HepG2 (cell line): Measurements from ENCODE around the gene EPHB3. TPM values are rescaled to one million over a fixed set of nuclear protein-coding genes. Genes with fewer than 3 reads are reported as not detected.

Experiments
- ATAC-seq: fragments of 200-7000 bp; cut with Tn5 transposase; 3 replicates; pipeline ENCODE4 v1.9.1; 2020; ENCODE audit warnings: mild to moderate bottlenecking, moderate library complexity
- BruUV-seq: library from RNA; stranded (reverse); fragments of 400-500 nt; replicated peaks from 2 replicates; lab custom pipeline; 2021; lab: Mats Ljungman, UMichigan
- CTCF ChIA-PET: fragments of 300-600 bp; formaldehyde crosslinking; extraction: SDS; loops from one replicate; lab custom pipeline; 2021; ENCODE audit warnings: low total read pairs, inconsistent platforms, low intra/inter-chr PET ratio; lab: Yijun Ruan, JAX
- POLR2A ChIA-PET: fragments of 350-600 bp; sonication (Branson Sonifier 250); formaldehyde crosslinking; loops from one replicate; lab custom pipeline; 2020; ENCODE audit warnings: antibody characterized with exemption, inconsistent platforms; lab: Yijun Ruan, JAX
- DNase-seq: peaks from one replicate; pipeline ENCODE4 v3.0.0-alpha.2; 2015; ENCODE audit warnings: low spot score
- FAIRE-seq: peaks from 3 replicates; lab custom pipeline; 2011; peaks lifted over from hg19 to GRCh38; lab: Jason Lieb, UNC
- H2AFZ ChIP-seq: one replicate; pipeline ENCODE4 v1.6.1; 2011; ENCODE audit warnings: low read length, inconsistent platforms
- H3K27ac ChIP-seq: fragments of 300-600 bp; 3 replicates; pipeline ENCODE4 v1.8.0; 2011; ENCODE audit warnings: mixed run types, mild to moderate bottlenecking, mixed read lengths, low read length, inconsistent platforms; ENCODE audit not compliant: insufficient read depth; ENCODE audit errors: extremely low read length
- H3K27me3 ChIP-seq, 2 experiments: fragments of 200-600 bp in 1 of 2; 2 replicates in 1 of 2; 3 replicates in 1 of 2; pipeline versions ENCODE4 v1.6.0 to v1.8.0; 2011; ENCODE audit warnings: low read length in 2 of 2, mild to moderate bottlenecking in 2 of 2, moderate library complexity in 2 of 2, inconsistent platforms in 1 of 2; ENCODE audit not compliant: insufficient read depth in 2 of 2, control insufficient read depth in 1 of 2
- H3K36me3 ChIP-seq, 2 experiments: fragments of 200-600 bp in 1 of 2; replicated peaks in 1 of 2; 2 replicates in 1 of 2; 3 replicates in 1 of 2; pipeline versions ENCODE4 v1.5.1 to v1.8.0; 2011; ENCODE audit warnings: low read length in 2 of 2, inconsistent platforms in 1 of 2; ENCODE audit not compliant: insufficient read depth in 2 of 2, control insufficient read depth in 1 of 2
- H3K4me1 ChIP-seq: 2 replicates; pipeline ENCODE4 v1.5.1; 2012; ENCODE audit warnings: low read length, inconsistent platforms; ENCODE audit not compliant: insufficient read depth
- H3K4me2 ChIP-seq: 2 replicates; pipeline ENCODE4 v1.6.0; 2011; ENCODE audit warnings: low read depth, low read length, inconsistent platforms
- H3K4me3 ChIP-seq, 3 experiments: fragments of 200-600 bp in 1 of 3; sonication (generic), shearing (Covaris generic) in 1 of 3; replicated peaks in 1 of 3; 2 replicates each; pipeline ENCODE4 v1.5.1; 2011 to 2016; ENCODE audit warnings: low read length in 3 of 3, inconsistent platforms in 2 of 3, low read depth in 2 of 3, mild to moderate bottlenecking in 2 of 3, control low read depth in 1 of 3, mixed read lengths in 1 of 3; ENCODE audit not compliant: insufficient read depth in 1 of 3
- H3K79me2 ChIP-seq: one replicate; pipeline ENCODE4 v1.6.1; 2011; ENCODE audit warnings: low read length, inconsistent platforms; ENCODE audit not compliant: insufficient read depth
- H3K9ac ChIP-seq: 2 replicates; pipeline ENCODE4 v1.6.0; 2011; ENCODE audit warnings: mild to moderate bottlenecking, low read depth, low read length, inconsistent platforms; ENCODE audit not compliant: insufficient read depth
- H3K9me3 ChIP-seq: 2 replicates; pipeline ENCODE4 v1.5.1; 2012; ENCODE audit warnings: mild to moderate bottlenecking, low read length
- H4K20me1 ChIP-seq: 2 replicates; pipeline ENCODE4 v1.6.0; 2011; ENCODE audit warnings: inconsistent platforms, mild to moderate bottlenecking, low read length, moderate library complexity; ENCODE audit not compliant: insufficient read depth
- ARNT ChIP-seq: fragments of 450-650 bp; IDR thresholded peaks from 2 replicates; pipeline ENCODE4 v1.6.1; 2017
- CBFB ChIP-seq: sonication (generic); formaldehyde crosslinking; IDR thresholded peaks from 2 replicates; pipeline ENCODE4 v1.4.0; 2020; ENCODE audit warnings: missing genetic modification reagents
- EED ChIP-seq: sonication (generic); formaldehyde crosslinking; IDR thresholded peaks from 2 replicates; pipeline ENCODE4 v1.5.0; 2020; ENCODE audit warnings: mild to moderate bottlenecking, missing genetic modification reagents
- MYC ChIP-seq: sonication (generic); formaldehyde crosslinking; IDR thresholded peaks from 2 replicates; pipeline ENCODE4 v1.9.0; 2021; ENCODE audit warnings: missing genetic modification reagents, borderline replicate concordance
- NCOA2 ChIP-seq: sonication (generic); formaldehyde crosslinking; IDR thresholded peaks from 2 replicates; pipeline ENCODE4 v1.8.0; 2022; ENCODE audit warnings: inconsistent platforms
- SYNCRIP ChIP-seq: fragments of 200-400 bp; formaldehyde crosslinking; IDR thresholded peaks from 2 replicates; pipeline ENCODE4 v1.6.1; 2018; ENCODE audit warnings: mild to moderate bottlenecking, low read depth, low read length; ENCODE audit not compliant: insufficient read depth
- ZNF652 ChIP-seq: IDR thresholded peaks from 2 replicates; pipeline ENCODE4 v1.6.1; 2016; ENCODE audit warnings: low read depth, borderline replicate concordance
- WGBS: methylation state at CpG from one replicate; pipeline ENCODE4 v1.1.6; 2017; ENCODE audit warnings: low lambda C conversion rate; 5-methylcytosine and 5-hydroxymethylcytosine counted together
- in situ Hi-C: cut with HindIII; loops from 2 replicates; pipeline ENCODE4 v1.10.0; 2017; ENCODE audit warnings: low pct_unique_long_range_greater_than_20kb; ENCODE audit not compliant: extremely low pct_ligation_motif_present
- intact Hi-C: fragments of 100-400 bp; cut with micrococcal nuclease; formaldehyde crosslinking; loops from one replicate; pipeline ENCODE4 v1.10.0; 2022; ENCODE audit not compliant: unreplicated experiment
- polyA plus RNA-seq, 8 experiments: library from polyadenylated mRNA; depleted of rRNA in 3 of 8; stranded (reverse) in 7 of 8; unstranded in 1 of 8; fragments of >200 nt; fragmentation: Illumina TruSeq in 4 of 8; extraction: Trizol in 4 of 8; gene quantifications; 2 replicates each; pipeline versions ENCODE4 v1.2.1 to v1.2.3, GENCODE V29; 2011 to 2016; ENCODE audit warnings: low read depth in 4 of 8, missing spikeins in 1 of 8, mixed read lengths in 1 of 8; ENCODE audit not compliant: insufficient read depth in 1 of 8
- total RNA-seq, 5 experiments: library from RNA; depleted of rRNA; stranded (reverse); fragments of >200 nt; fragmentation: Illumina TruSeq; extraction: Trizol; gene quantifications; 2 replicates each; pipeline ENCODE4 v1.2.3, GENCODE V29; 2016; ENCODE audit warnings: low read depth in 1 of 5
- TF ChIP-seq, protein P1 (sequence below): sonication (generic); formaldehyde crosslinking; IDR thresholded peaks from 2 replicates; pipeline ENCODE4 v1.5.1; 2020; ENCODE audit warnings: mild to moderate bottlenecking, missing genetic modification reagents, borderline replicate concordance
- TF ChIP-seq, protein P2 (sequence below): sonication (generic); formaldehyde crosslinking; IDR thresholded peaks from 2 replicates; pipeline ENCODE4 v1.4.0; 2020; ENCODE audit warnings: missing genetic modification reagents
- TF ChIP-seq, protein P3 (sequence below): sonication (generic); formaldehyde crosslinking; conservative IDR thresholded peaks from 2 replicates; pipeline ENCODE4 v1.4.0; 2020; ENCODE audit warnings: missing genetic modification reagents

EPHB3 gene
- total and polyA plus RNA-seq, 2 of the 13 experiments (the other 11 are each of a cell fraction or from before 2014, with no cell fraction given): 0.01 TPM; not detected in 1

GRCh38 chr3:184577546-184577945 lies 16.0 kb downstream of the EPHB3 start:
- no peaks in the 10 kb centered on the region for H3K9me3 ChIP-seq
- no peaks in the 10 kb centered on the region for H3K36me3 ChIP-seq
- H2AFZ ChIP-seq: no peak overlapping the region
- intact Hi-C loops: no loop called here
- FAIRE-seq (no peak), DNase-seq (no peak), ATAC-seq (no peak)
- BruUV-seq: no TSS peak
- no peak overlapping the region for H3K9ac ChIP-seq
- peaks cover 4 to 15% of the 10 kb centered on the region in 2 experiments; a peak in 2 of 5 replicates for H3K27me3 ChIP-seq
- WGBS: 71% methylated on average over 8 of the region's 15 CpGs
- H3K4me3 ChIP-seq: no peak overlapping the region
- H3K79me2 ChIP-seq: no peaks in the 10 kb centered on the region
- POLR2A ChIA-PET: no interaction called here
- no peaks in the 10 kb centered on the region for H4K20me1 ChIP-seq
- CTCF ChIA-PET: no interaction called here
- no peak overlapping the region for H3K27ac ChIP-seq
- H3K4me2 ChIP-seq: no peak overlapping the region
- TF ChIP-seq, protein P1, sequence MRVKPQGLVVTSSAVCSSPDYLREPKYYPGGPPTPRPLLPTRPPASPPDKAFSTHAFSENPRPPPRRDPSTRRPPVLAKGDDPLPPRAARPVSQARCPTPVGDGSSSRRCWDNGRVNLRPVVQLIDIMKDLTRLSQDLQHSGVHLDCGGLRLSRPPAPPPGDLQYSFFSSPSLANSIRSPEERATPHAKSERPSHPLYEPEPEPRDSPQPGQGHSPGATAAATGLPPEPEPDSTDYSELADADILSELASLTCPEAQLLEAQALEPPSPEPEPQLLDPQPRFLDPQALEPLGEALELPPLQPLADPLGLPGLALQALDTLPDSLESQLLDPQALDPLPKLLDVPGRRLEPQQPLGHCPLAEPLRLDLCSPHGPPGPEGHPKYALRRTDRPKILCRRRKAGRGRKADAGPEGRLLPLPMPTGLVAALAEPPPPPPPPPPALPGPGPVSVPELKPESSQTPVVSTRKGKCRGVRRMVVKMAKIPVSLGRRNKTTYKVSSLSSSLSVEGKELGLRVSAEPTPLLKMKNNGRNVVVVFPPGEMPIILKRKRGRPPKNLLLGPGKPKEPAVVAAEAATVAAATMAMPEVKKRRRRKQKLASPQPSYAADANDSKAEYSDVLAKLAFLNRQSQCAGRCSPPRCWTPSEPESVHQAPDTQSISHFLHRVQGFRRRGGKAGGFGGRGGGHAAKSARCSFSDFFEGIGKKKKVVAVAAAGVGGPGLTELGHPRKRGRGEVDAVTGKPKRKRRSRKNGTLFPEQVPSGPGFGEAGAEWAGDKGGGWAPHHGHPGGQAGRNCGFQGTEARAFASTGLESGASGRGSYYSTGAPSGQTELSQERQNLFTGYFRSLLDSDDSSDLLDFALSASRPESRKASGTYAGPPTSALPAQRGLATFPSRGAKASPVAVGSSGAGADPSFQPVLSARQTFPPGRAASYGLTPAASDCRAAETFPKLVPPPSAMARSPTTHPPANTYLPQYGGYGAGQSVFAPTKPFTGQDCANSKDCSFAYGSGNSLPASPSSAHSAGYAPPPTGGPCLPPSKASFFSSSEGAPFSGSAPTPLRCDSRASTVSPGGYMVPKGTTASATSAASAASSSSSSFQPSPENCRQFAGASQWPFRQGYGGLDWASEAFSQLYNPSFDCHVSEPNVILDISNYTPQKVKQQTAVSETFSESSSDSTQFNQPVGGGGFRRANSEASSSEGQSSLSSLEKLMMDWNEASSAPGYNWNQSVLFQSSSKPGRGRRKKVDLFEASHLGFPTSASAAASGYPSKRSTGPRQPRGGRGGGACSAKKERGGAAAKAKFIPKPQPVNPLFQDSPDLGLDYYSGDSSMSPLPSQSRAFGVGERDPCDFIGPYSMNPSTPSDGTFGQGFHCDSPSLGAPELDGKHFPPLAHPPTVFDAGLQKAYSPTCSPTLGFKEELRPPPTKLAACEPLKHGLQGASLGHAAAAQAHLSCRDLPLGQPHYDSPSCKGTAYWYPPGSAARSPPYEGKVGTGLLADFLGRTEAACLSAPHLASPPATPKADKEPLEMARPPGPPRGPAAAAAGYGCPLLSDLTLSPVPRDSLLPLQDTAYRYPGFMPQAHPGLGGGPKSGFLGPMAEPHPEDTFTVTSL (CRISPR knock-in tag): no peak
- no peak for TF ChIP-seq ZNF652
- TF ChIP-seq, protein P2, sequence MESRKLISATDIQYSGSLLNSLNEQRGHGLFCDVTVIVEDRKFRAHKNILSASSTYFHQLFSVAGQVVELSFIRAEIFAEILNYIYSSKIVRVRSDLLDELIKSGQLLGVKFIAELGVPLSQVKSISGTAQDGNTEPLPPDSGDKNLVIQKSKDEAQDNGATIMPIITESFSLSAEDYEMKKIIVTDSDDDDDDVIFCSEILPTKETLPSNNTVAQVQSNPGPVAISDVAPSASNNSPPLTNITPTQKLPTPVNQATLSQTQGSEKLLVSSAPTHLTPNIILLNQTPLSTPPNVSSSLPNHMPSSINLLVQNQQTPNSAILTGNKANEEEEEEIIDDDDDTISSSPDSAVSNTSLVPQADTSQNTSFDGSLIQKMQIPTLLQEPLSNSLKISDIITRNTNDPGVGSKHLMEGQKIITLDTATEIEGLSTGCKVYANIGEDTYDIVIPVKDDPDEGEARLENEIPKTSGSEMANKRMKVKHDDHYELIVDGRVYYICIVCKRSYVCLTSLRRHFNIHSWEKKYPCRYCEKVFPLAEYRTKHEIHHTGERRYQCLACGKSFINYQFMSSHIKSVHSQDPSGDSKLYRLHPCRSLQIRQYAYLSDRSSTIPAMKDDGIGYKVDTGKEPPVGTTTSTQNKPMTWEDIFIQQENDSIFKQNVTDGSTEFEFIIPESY (CRISPR knock-in tag): no peak
- TF ChIP-seq SYNCRIP: no peak
- TF ChIP-seq ARNT: no peak
- TF ChIP-seq CBFB (CRISPR knock-in tag): no peak
- TF ChIP-seq, protein P3, sequence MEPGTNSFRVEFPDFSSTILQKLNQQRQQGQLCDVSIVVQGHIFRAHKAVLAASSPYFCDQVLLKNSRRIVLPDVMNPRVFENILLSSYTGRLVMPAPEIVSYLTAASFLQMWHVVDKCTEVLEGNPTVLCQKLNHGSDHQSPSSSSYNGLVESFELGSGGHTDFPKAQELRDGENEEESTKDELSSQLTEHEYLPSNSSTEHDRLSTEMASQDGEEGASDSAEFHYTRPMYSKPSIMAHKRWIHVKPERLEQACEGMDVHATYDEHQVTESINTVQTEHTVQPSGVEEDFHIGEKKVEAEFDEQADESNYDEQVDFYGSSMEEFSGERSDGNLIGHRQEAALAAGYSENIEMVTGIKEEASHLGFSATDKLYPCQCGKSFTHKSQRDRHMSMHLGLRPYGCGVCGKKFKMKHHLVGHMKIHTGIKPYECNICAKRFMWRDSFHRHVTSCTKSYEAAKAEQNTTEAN (CRISPR knock-in tag): no peak
- no peak for TF ChIP-seq MYC (CRISPR knock-in tag)
- TF ChIP-seq NCOA2 (CRISPR knock-in tag): no peak
- TF ChIP-seq EED (CRISPR knock-in tag): no peak
- in situ Hi-C loops: no loop called here
- H3K4me1 ChIP-seq: peaks cover 41% of the 10 kb centered on the region
